Measurements from ENCODE around the gene CFAP410.

DNA sequence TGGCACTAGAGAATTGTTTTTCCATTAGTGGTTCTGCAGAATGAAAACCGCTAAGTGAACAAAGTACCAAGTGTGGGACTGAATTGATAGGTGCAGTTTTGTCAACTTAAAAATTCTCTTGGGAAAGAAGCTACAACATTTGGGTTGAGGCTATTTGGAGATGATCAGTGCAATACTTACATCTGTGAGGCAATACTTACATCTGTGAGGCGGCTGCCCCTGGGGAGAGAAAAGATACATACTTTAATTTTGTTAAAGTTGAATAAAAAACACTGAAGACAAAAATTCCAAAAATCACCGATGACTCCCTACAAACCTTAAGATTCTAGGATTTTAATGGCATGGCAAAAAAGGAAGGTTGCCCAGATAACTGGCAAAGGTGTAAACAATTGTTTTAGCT lies 1.7 kb downstream of the CFAP410 start:
- TF ChIP-seq EZH2 (IDR thresholded peaks at IDR 0.05; ENCODE audit: borderline replicate concordance, insufficient read depth, low read depth, low read length, poor library complexity, severe bottlenecking), result no peak
- TF ChIP-seq, protein P1, sequence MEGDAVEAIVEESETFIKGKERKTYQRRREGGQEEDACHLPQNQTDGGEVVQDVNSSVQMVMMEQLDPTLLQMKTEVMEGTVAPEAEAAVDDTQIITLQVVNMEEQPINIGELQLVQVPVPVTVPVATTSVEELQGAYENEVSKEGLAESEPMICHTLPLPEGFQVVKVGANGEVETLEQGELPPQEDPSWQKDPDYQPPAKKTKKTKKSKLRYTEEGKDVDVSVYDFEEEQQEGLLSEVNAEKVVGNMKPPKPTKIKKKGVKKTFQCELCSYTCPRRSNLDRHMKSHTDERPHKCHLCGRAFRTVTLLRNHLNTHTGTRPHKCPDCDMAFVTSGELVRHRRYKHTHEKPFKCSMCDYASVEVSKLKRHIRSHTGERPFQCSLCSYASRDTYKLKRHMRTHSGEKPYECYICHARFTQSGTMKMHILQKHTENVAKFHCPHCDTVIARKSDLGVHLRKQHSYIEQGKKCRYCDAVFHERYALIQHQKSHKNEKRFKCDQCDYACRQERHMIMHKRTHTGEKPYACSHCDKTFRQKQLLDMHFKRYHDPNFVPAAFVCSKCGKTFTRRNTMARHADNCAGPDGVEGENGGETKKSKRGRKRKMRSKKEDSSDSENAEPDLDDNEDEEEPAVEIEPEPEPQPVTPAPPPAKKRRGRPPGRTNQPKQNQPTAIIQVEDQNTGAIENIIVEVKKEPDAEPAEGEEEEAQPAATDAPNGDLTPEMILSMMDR (IDR thresholded peaks at IDR 0.05), result no peak

Data from B cell (primary cell).